WTC11 (cell line): Measurements from ENCODE around the gene IPO11. TPM values are rescaled to one million over a fixed set of nuclear protein-coding genes. Genes with fewer than 3 reads are reported as not detected.

ENCODE experiments used
- ATAC-seq: fragments of 200-7000 bp; cut with Tn5 transposase; 2 replicates; pipeline ENCODE4 v1.10.0; 2021; ENCODE audit warnings: mild to moderate bottlenecking, moderate library complexity
- CTCF ChIA-PET: fragments of 300-600 bp; sonication (Branson Sonifier 250); formaldehyde crosslinking; loops from one replicate; lab custom pipeline; 2021; ENCODE audit warnings: antibody characterized with exemption; lab: Charles Lee
- POLR2A ChIA-PET: fragments of 350-600 bp; sonication (Branson Sonifier 250); formaldehyde crosslinking; loops from one replicate; lab custom pipeline; 2021; ENCODE audit warnings: antibody characterized with exemption; lab: Charles Lee
- DNase-seq: peaks from one replicate; pipeline ENCODE4 v3.0.0; 2021; ENCODE audit warnings: low spot score
- H3K27ac Mint-ChIP-seq: 2 replicates; pipeline ENCODE4 v1.8.0; 2021; ENCODE audit warnings: mixed read lengths
- H3K27me3 Mint-ChIP-seq: 2 replicates; pipeline ENCODE4 v1.8.0; 2021; ENCODE audit warnings: low read depth, mild to moderate bottlenecking, moderate library complexity, mixed read lengths
- H3K36me3 Mint-ChIP-seq: 2 replicates; pipeline ENCODE4 v1.8.0; 2021; ENCODE audit warnings: mixed read lengths
- H3K4me1 Mint-ChIP-seq: 2 replicates; pipeline ENCODE4 v1.8.0; 2022; ENCODE audit warnings: mixed read lengths
- H3K4me3 Mint-ChIP-seq: 2 replicates; pipeline ENCODE4 v1.8.0; 2021; ENCODE audit warnings: mild to moderate bottlenecking, moderate library complexity, mixed read lengths
- H3K9me3 Mint-ChIP-seq: 2 replicates; pipeline ENCODE4 v1.8.0; 2021; ENCODE audit warnings: mixed read lengths
- ATF2 ChIP-seq: sonication (generic); formaldehyde crosslinking; IDR thresholded peaks from 2 replicates; pipeline ENCODE4 v1.8.1; 2022; ENCODE audit warnings: low read depth, missing genetic modification reagents, borderline replicate concordance
- CBFB ChIP-seq: sonication (generic); formaldehyde crosslinking; IDR thresholded peaks from 2 replicates; pipeline ENCODE4 v1.8.1; 2022; ENCODE audit warnings: mild to moderate bottlenecking, low read depth, missing genetic modification reagents
- IRF2 ChIP-seq: sonication (generic); formaldehyde crosslinking; IDR thresholded peaks from 2 replicates; pipeline ENCODE4 v1.8.0; 2022; ENCODE audit warnings: low read depth, missing genetic modification reagents, borderline replicate concordance
- JAZF1 ChIP-seq: fragments of 250-450 bp; sonication (Bioruptor Pico); IDR thresholded peaks from 2 replicates; pipeline ENCODE4 v1.9.0; 2021; ENCODE audit warnings: moderate library complexity, mild to moderate bottlenecking, inconsistent platforms
- NFYB ChIP-seq: sonication (generic); formaldehyde crosslinking; conservative IDR thresholded peaks from 2 replicates; pipeline ENCODE4 v1.8.0; 2022; ENCODE audit warnings: low read depth, missing genetic modification reagents
- NR1H2 ChIP-seq: sonication (generic); formaldehyde crosslinking; IDR thresholded peaks from 2 replicates; pipeline ENCODE4 v1.9.0; 2021; ENCODE audit warnings: mild to moderate bottlenecking, moderate library complexity, missing genetic modification reagents
- NR2C2 ChIP-seq: sonication (generic); formaldehyde crosslinking; IDR thresholded peaks from 2 replicates; pipeline ENCODE4 v1.8.0; 2022; ENCODE audit warnings: mild to moderate bottlenecking, missing genetic modification reagents
- PRRX2 ChIP-seq: fragments of 250-450 bp; sonication (Bioruptor Pico); IDR thresholded peaks from 2 replicates; pipeline ENCODE4 v1.8.0; 2021; ENCODE audit warnings: mild to moderate bottlenecking
- SMAD3 ChIP-seq: sonication (generic); formaldehyde crosslinking; IDR thresholded peaks from 2 replicates; pipeline ENCODE4 v1.8.0; 2022; ENCODE audit warnings: missing genetic modification reagents, mild to moderate bottlenecking, borderline replicate concordance
- SP1 ChIP-seq: sonication (generic); formaldehyde crosslinking; conservative IDR thresholded peaks from 2 replicates; pipeline ENCODE4 v1.8.1; 2022; ENCODE audit warnings: missing genetic modification reagents
- TCF7 ChIP-seq: sonication (generic); formaldehyde crosslinking; IDR thresholded peaks from 2 replicates; pipeline ENCODE4 v1.8.0; 2022; ENCODE audit warnings: mild to moderate bottlenecking, low read depth, missing genetic modification reagents, moderate library complexity
- TEAD4 ChIP-seq: sonication (generic); formaldehyde crosslinking; IDR thresholded peaks from 2 replicates; pipeline ENCODE4 v1.8.0; 2022; ENCODE audit warnings: mild to moderate bottlenecking, missing genetic modification reagents
- ZMAT4 ChIP-seq: fragments of 250-450 bp; sonication (Bioruptor Pico); IDR thresholded peaks from 2 replicates; pipeline ENCODE4 v1.9.0; 2021; ENCODE audit warnings: mild to moderate bottlenecking
- ZNF121 ChIP-seq: sonication (generic); formaldehyde crosslinking; IDR thresholded peaks from 2 replicates; pipeline ENCODE4 v1.8.0; 2023; ENCODE audit warnings: missing genetic modification reagents
- ZNF138 ChIP-seq: sonication (generic); formaldehyde crosslinking; conservative IDR thresholded peaks from 2 replicates; pipeline ENCODE4 v1.8.1; 2022; ENCODE audit warnings: mild to moderate bottlenecking, moderate library complexity, missing genetic modification reagents
- ZNF219 ChIP-seq: sonication (generic); formaldehyde crosslinking; IDR thresholded peaks from 2 replicates; pipeline ENCODE4 v1.8.0; 2023; ENCODE audit warnings: missing genetic modification reagents, mild to moderate bottlenecking, borderline replicate concordance
- ZNF671 ChIP-seq: fragments of 250-450 bp; sonication (Bioruptor Pico); IDR thresholded peaks from 2 replicates; pipeline ENCODE4 v1.8.0; 2021; ENCODE audit warnings: mild to moderate bottlenecking
- total RNA-seq: library from RNA; stranded (reverse); gene quantifications from 3 replicates; pipeline ENCODE4 v1.2.3, GENCODE V29; 2021
- TF ChIP-seq, protein P1 (sequence below): sonication (generic); formaldehyde crosslinking; IDR thresholded peaks from 2 replicates; pipeline ENCODE4 v1.8.0; 2022; ENCODE audit warnings: missing genetic modification reagents
- TF ChIP-seq, protein P2 (sequence below): sonication (generic); formaldehyde crosslinking; IDR thresholded peaks from 2 replicates; pipeline ENCODE4 v1.8.1; 2023; ENCODE audit warnings: mild to moderate bottlenecking, missing genetic modification reagents, borderline replicate concordance

Gene IPO11
- total RNA-seq, 1 experiment from 2014 or later = 61.9 TPM

- TF ChIP-seq, protein P1, sequence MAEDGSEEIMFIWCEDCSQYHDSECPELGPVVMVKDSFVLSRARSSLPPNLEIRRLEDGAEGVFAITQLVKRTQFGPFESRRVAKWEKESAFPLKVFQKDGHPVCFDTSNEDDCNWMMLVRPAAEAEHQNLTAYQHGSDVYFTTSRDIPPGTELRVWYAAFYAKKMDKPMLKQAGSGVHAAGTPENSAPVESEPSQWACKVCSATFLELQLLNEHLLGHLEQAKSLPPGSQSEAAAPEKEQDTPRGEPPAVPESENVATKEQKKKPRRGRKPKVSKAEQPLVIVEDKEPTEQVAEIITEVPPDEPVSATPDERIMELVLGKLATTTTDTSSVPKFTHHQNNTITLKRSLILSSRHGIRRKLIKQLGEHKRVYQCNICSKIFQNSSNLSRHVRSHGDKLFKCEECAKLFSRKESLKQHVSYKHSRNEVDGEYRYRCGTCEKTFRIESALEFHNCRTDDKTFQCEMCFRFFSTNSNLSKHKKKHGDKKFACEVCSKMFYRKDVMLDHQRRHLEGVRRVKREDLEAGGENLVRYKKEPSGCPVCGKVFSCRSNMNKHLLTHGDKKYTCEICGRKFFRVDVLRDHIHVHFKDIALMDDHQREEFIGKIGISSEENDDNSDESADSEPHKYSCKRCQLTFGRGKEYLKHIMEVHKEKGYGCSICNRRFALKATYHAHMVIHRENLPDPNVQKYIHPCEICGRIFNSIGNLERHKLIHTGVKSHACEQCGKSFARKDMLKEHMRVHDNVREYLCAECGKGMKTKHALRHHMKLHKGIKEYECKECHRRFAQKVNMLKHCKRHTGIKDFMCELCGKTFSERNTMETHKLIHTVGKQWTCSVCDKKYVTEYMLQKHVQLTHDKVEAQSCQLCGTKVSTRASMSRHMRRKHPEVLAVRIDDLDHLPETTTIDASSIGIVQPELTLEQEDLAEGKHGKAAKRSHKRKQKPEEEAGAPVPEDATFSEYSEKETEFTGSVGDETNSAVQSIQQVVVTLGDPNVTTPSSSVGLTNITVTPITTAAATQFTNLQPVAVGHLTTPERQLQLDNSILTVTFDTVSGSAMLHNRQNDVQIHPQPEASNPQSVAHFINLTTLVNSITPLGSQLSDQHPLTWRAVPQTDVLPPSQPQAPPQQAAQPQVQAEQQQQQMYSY (CRISPR knock-in tag) = no peak
- TF ChIP-seq TEAD4 (CRISPR knock-in tag) (no peak), ZNF219 (CRISPR knock-in tag) (no peak)
Measured at GRCh38 chr5:62483556-62483955, 71.0 kb downstream of the IPO11 start (continued).

GRCh38 chr5:62486672-62487071 is 74.1 kb downstream of the IPO11 start:
- peaks cover 29% of the 10 kb centered on the region for H3K36me3 Mint-ChIP-seq
- no peak overlapping the region for H3K4me3 Mint-ChIP-seq
- ChIA-PET CTCF (interaction anchor here (1.2 kb wide), 1 partner anchor 27 kb away, joined by 3 read pairs; no protein-coding TSS in a partner anchor), POLR2A (no interaction called here)
- H3K9me3 Mint-ChIP-seq = no peaks in the 10 kb centered on the region
- no peaks in the 10 kb centered on the region for H3K4me1 Mint-ChIP-seq
- no peak overlapping the region for H3K27ac Mint-ChIP-seq
- no peak for ATAC-seq
- TF ChIP-seq ZNF138 (CRISPR knock-in tag) (no peak), ZNF121 (CRISPR knock-in tag) (no peak), ZNF671 (CRISPR knock-in tag) (no peak), SMAD3 (CRISPR knock-in tag) (no peak), NR2C2 (CRISPR knock-in tag) (no peak), JAZF1 (CRISPR knock-in tag) (no peak), PRRX2 (CRISPR knock-in tag) (no peak), CBFB (no peak), ZMAT4 (no peak), NFYB (no peak), IRF2 (CRISPR knock-in tag) (no peak), ATF2 (CRISPR knock-in tag) (no peak), TCF7 (CRISPR knock-in tag) (no peak), NR1H2 (no peak), SP1 (CRISPR knock-in tag) (no peak)
- TF ChIP-seq, protein P2, sequence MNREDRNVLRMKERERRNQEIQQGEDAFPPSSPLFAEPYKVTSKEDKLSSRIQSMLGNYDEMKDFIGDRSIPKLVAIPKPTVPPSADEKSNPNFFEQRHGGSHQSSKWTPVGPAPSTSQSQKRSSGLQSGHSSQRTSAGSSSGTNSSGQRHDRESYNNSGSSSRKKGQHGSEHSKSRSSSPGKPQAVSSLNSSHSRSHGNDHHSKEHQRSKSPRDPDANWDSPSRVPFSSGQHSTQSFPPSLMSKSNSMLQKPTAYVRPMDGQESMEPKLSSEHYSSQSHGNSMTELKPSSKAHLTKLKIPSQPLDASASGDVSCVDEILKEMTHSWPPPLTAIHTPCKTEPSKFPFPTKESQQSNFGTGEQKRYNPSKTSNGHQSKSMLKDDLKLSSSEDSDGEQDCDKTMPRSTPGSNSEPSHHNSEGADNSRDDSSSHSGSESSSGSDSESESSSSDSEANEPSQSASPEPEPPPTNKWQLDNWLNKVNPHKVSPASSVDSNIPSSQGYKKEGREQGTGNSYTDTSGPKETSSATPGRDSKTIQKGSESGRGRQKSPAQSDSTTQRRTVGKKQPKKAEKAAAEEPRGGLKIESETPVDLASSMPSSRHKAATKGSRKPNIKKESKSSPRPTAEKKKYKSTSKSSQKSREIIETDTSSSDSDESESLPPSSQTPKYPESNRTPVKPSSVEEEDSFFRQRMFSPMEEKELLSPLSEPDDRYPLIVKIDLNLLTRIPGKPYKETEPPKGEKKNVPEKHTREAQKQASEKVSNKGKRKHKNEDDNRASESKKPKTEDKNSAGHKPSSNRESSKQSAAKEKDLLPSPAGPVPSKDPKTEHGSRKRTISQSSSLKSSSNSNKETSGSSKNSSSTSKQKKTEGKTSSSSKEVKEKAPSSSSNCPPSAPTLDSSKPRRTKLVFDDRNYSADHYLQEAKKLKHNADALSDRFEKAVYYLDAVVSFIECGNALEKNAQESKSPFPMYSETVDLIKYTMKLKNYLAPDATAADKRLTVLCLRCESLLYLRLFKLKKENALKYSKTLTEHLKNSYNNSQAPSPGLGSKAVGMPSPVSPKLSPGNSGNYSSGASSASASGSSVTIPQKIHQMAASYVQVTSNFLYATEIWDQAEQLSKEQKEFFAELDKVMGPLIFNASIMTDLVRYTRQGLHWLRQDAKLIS (CRISPR knock-in tag) = no peak
- H3K27me3 Mint-ChIP-seq = no peaks in the 10 kb centered on the region
- no peak for DNase-seq
